SK-N-SH (cell line): ENCODE data around the gene TMEM94. TPM values are rescaled to one million over a fixed set of nuclear protein-coding genes. Genes with fewer than 3 reads are reported as not detected.

ENCODE experiments used
- CTCF ChIA-PET: fragments of 300-600, 350-600 bp; formaldehyde crosslinking; extraction: SDS; loops from one replicate; lab custom pipeline; 2021; lab: Yijun Ruan, JAX
- POLR2A ChIA-PET: fragments of 350-600 bp; sonication (Branson Sonifier 250); formaldehyde crosslinking; extraction: SDS; loops from one replicate; lab custom pipeline; 2020; ENCODE audit warnings: antibody characterized with exemption, inconsistent platforms; lab: Yijun Ruan, JAX
- DNase-seq: peaks from one replicate; pipeline ENCODE4 v3.0.0; 2012
- H2AFZ ChIP-seq: fragments of 200-600 bp; sonication (generic); 2 replicates; pipeline ENCODE4 v1.8.1; 2016; ENCODE audit warnings: antibody characterized with exemption, mild to moderate bottlenecking, low read depth
- H3F3A ChIP-seq: fragments of 200-600 bp; sonication (generic); replicated peaks from 2 replicates; pipeline ENCODE3; 2016; ENCODE audit warnings: antibody characterized with exemption, mild to moderate bottlenecking; ENCODE audit not compliant: insufficient read depth
- H3K27ac ChIP-seq, 2 experiments: fragments of 200-500 bp in 1 of 2; fragments of 200-600 bp in 1 of 2; sonication (Bioruptor generic) in 1 of 2; sonication (generic), shearing (Covaris generic) in 1 of 2; 2 replicates each; pipeline versions ENCODE4 v1.5.1 to v1.6.1; 2014 to 2016; ENCODE audit warnings: low read depth in 2 of 2, inconsistent platforms in 1 of 2, low read length in 1 of 2, mild to moderate bottlenecking in 1 of 2, mixed read lengths in 1 of 2
- H3K27me3 ChIP-seq: fragments of 200-600 bp; sonication (generic), shearing (Covaris generic); 2 replicates; pipeline ENCODE4 v1.6.1; 2016; ENCODE audit warnings: mixed run types; ENCODE audit not compliant: insufficient read depth
- H3K36me3 ChIP-seq, 2 experiments: fragments of 200-500 bp in 1 of 2; fragments of 200-600 bp in 1 of 2; sonication (Bioruptor generic) in 1 of 2; sonication (generic) in 1 of 2; replicated peaks in 1 of 2; 2 replicates each; pipeline versions ENCODE3 to v1.5.1; 2014 to 2016; ENCODE audit warnings: low read length in 1 of 2, mild to moderate bottlenecking in 1 of 2; ENCODE audit not compliant: insufficient read depth in 2 of 2, control insufficient read depth in 1 of 2
- H3K4me1 ChIP-seq, 2 experiments: fragments of 200-500 bp in 1 of 2; fragments of 200-600 bp in 1 of 2; sonication (Bioruptor generic) in 1 of 2; sonication (generic), shearing (Covaris generic) in 1 of 2; 2 replicates each; pipeline versions ENCODE4 v1.5.1 to v1.6.1; 2014 to 2016; ENCODE audit warnings: low read depth in 1 of 2, low read length in 1 of 2, mixed run types in 1 of 2; ENCODE audit not compliant: insufficient read depth in 2 of 2, control insufficient read depth in 1 of 2
- H3K4me2 ChIP-seq: fragments of 200-600 bp; sonication (generic), shearing (Covaris generic); 2 replicates; pipeline ENCODE4 v1.6.1; 2017; ENCODE audit warnings: mixed run types
- H3K4me3 ChIP-seq, 2 experiments: fragments of 200-500 bp in 1 of 2; fragments of 200-600 bp in 1 of 2; sonication (Bioruptor generic) in 1 of 2; sonication (generic), shearing (Covaris generic) in 1 of 2; 2 replicates each; pipeline versions ENCODE4 v1.5.1 to v1.8.1; 2014 to 2016; ENCODE audit warnings: low read depth in 2 of 2, inconsistent platforms in 1 of 2, low read length in 1 of 2, mild to moderate bottlenecking in 1 of 2, mixed read lengths in 1 of 2, moderate library complexity in 1 of 2
- H3K79me2 ChIP-seq: fragments of 200-600 bp; sonication (generic); 2 replicates; pipeline ENCODE4 v1.8.1; 2017; ENCODE audit warnings: mild to moderate bottlenecking; ENCODE audit not compliant: insufficient read depth
- H3K9ac ChIP-seq: fragments of 200-600 bp; sonication (generic); 2 replicates; pipeline ENCODE4 v1.6.1; 2017; ENCODE audit warnings: mixed run types
- H3K9me2 ChIP-seq: fragments of 200-600 bp; sonication (generic); 2 replicates; pipeline ENCODE4 v1.6.1; 2017; ENCODE audit warnings: mixed run types
- H3K9me3 ChIP-seq: fragments of 200-600 bp; sonication (generic); 2 replicates; pipeline ENCODE4 v1.6.1; 2017; ENCODE audit warnings: mixed run types, mild to moderate bottlenecking, moderate library complexity
- H4K20me1 ChIP-seq: fragments of 200-600 bp; sonication (generic); 2 replicates; pipeline ENCODE4 v1.6.1; 2017; ENCODE audit warnings: mild to moderate bottlenecking, mixed run types; ENCODE audit not compliant: insufficient read depth
- CHD2 ChIP-seq: fragments of 150-350 bp; IDR thresholded peaks from 2 replicates; pipeline ENCODE4 v1.6.1; 2018; ENCODE audit warnings: low read length; ENCODE audit not compliant: partially characterized antibody
- ELF1 ChIP-seq: IDR thresholded peaks from 2 replicates; pipeline ENCODE4 v1.4.0; 2012
- EP300 ChIP-seq, 2 experiments: IDR thresholded peaks; 2 replicates each; pipeline versions ENCODE4 v1.4.0 to v1.6.1; 2012; ENCODE audit warnings: borderline replicate concordance in 1 of 2, low read depth in 1 of 2, low read length in 1 of 2
- FOXJ3 ChIP-seq: sonication (generic); formaldehyde crosslinking; IDR thresholded peaks from 2 replicates; pipeline ENCODE4 v1.5.1; 2020; ENCODE audit warnings: mild to moderate bottlenecking, missing genetic modification reagents
- GABPA ChIP-seq: IDR thresholded peaks from 2 replicates; pipeline ENCODE4 v1.4.0; 2012; ENCODE audit warnings: low read depth, mild to moderate bottlenecking
- JUND ChIP-seq: IDR thresholded peaks from 2 replicates; pipeline ENCODE4 v1.4.0; 2012
- MAX ChIP-seq: IDR thresholded peaks from 2 replicates; pipeline ENCODE4 v1.4.0; 2012; ENCODE audit warnings: low read depth
- MXI1 ChIP-seq: IDR thresholded peaks from 2 replicates; pipeline ENCODE4 v1.6.1; 2012; ENCODE audit warnings: mild to moderate bottlenecking, low read depth, low read length, improper control_type of control experiment
- NFIC ChIP-seq: IDR thresholded peaks from 2 replicates; pipeline ENCODE4 v1.4.0; 2012; ENCODE audit warnings: borderline replicate concordance
- RCOR1 ChIP-seq: fragments of 150-350 bp; IDR thresholded peaks from 2 replicates; pipeline ENCODE4 v1.6.1; 2017; ENCODE audit warnings: antibody characterized with exemption, low read length
- REST ChIP-seq: IDR thresholded peaks from 2 replicates; pipeline ENCODE4 v1.6.1; 2012; ENCODE audit warnings: mild to moderate bottlenecking, low read depth, low read length, moderate library complexity
- SIN3A ChIP-seq: IDR thresholded peaks from 2 replicates; pipeline ENCODE4 v1.6.1; 2012; ENCODE audit warnings: low read depth, mild to moderate bottlenecking, low read length, moderate library complexity, borderline replicate concordance
- TAF1 ChIP-seq: IDR thresholded peaks from 2 replicates; pipeline ENCODE4 v1.6.1; 2012; ENCODE audit warnings: low read depth, mild to moderate bottlenecking, low read length, moderate library complexity, borderline replicate concordance
- TEAD4 ChIP-seq: IDR thresholded peaks from 2 replicates; pipeline ENCODE4 v1.4.0; 2012; ENCODE audit warnings: mild to moderate bottlenecking, borderline replicate concordance; ENCODE audit not compliant: insufficient read depth
- YY1 ChIP-seq: IDR thresholded peaks from 2 replicates; pipeline ENCODE4 v1.4.0; 2012; ENCODE audit warnings: low read depth, mild to moderate bottlenecking
- WGBS: methylation state at CpG from one replicate; pipeline ENCODE4 v1.1.6; 2017; ENCODE audit warnings: low lambda C conversion rate; 5-methylcytosine and 5-hydroxymethylcytosine counted together
- polyA plus RNA-seq, 3 experiments: library from polyadenylated mRNA; depleted of rRNA; stranded (reverse); fragments of >200 nt; gene quantifications; 2 replicates each; pipeline ENCODE4 v1.2.3, GENCODE V29; 2012
- TF ChIP-seq, protein P1 (sequence below): IDR thresholded peaks from 2 replicates; pipeline ENCODE4 v1.4.0; 2012; ENCODE audit warnings: low read depth, borderline replicate concordance
- TF ChIP-seq, protein P2 (sequence below): fragments of 150-350 bp; IDR thresholded peaks from 2 replicates; pipeline ENCODE4 v1.6.1; 2016; ENCODE audit warnings: mild to moderate bottlenecking, low read depth, low read length
- TF ChIP-seq, protein P3 (sequence below): fragments of 150-350 bp; IDR thresholded peaks from 2 replicates; pipeline ENCODE4 v1.6.1; 2017; ENCODE audit warnings: antibody characterized with exemption, low read length, low read depth, borderline replicate concordance

Gene TMEM94
- polyA plus RNA-seq, 1 of the 3 experiments (the other 2 are of a cell fraction), result 89.9 TPM

DNA sequence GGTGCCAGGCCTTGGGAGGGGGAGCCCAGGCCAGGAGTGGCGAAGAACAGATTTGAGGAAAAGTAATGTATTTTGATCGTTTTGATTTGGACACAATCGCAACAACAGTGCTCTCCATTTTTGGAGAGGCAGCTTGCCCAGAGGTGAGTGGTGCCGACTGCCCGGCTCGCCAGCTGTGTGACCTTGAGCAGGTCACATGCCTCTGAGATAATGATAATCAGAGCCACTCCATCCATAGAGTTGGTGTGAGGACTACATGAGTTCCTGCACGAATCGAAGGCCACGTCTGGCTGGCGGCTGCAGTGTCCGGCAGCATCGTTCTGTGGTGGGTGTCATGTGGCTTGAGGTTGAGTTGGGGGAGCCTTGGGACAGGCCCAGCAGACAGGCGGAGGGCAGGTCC is 89.7 kb downstream of the TMEM94 start:
- ChIA-PET CTCF (no interaction called here), POLR2A (no interaction called here)
- no peak overlapping the region for H3K4me2 ChIP-seq
- no peaks in the 10 kb centered on the region for H3K9me2 ChIP-seq
- peaks cover 0 to under 1% of the 10 kb centered on the region in 2 experiments; a peak in 1 of 4 replicates for H3K4me1 ChIP-seq
- H2AFZ ChIP-seq, result no peak overlapping the region
- H3K27ac ChIP-seq, result no peak overlapping the region
- 87% methylated on average over 13 of the region's 13 CpGs for WGBS
- H3F3A ChIP-seq, result no peaks in the 10 kb centered on the region
- H3K36me3 ChIP-seq, result no peaks in the 10 kb centered on the region
- no peak for DNase-seq
- TF ChIP-seq ELF1 (no peak), SIN3A (no peak), GABPA (no peak), YY1 (no peak), RCOR1 (no peak), NFIC (no peak), TEAD4 (no peak), FOXJ3 (CRISPR knock-in tag) (no peak), JUND (no peak), TAF1 (no peak), CHD2 (no peak), MXI1 (no peak)
- TF ChIP-seq, protein P1, sequence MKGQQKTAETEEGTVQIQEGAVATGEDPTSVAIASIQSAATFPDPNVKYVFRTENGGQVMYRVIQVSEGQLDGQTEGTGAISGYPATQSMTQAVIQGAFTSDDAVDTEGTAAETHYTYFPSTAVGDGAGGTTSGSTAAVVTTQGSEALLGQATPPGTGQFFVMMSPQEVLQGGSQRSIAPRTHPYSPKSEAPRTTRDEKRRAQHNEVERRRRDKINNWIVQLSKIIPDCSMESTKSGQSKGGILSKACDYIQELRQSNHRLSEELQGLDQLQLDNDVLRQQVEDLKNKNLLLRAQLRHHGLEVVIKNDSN, result no peak
- no peaks in the 10 kb centered on the region for H4K20me1 ChIP-seq
- H3K9me3 ChIP-seq, result no peaks in the 10 kb centered on the region
- no peak overlapping the region for H3K9ac ChIP-seq
- H3K4me3 ChIP-seq, result no peak overlapping the region
- H3K27me3 ChIP-seq, result no peaks in the 10 kb centered on the region
- no peaks in the 10 kb centered on the region for H3K79me2 ChIP-seq

DNA sequence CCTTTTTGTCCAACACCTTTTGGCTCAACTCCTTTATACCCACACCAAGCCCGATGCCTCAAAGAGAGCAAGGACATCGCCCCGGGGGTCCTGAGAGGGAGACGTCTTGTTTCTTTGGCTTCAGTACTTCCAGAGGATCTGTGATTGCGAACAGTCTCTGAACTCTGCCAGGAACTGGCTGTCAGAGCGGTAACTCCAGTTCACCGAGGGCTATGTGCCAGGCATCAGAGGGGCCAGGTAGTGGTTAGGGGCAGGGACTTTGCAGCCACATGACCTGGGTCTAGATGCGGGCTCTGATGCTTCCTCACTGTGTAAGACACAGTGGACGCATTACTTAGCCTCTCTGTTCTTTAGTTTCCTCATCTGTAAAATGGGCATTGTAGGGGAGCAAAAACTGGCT is 90.7 kb downstream of the TMEM94 start:
- CTCF ChIA-PET, result no interaction called here
- Histone ChIP-seq H3K9me3 (no peaks in the 10 kb centered on the region), H3K9me2 (no peaks in the 10 kb centered on the region)
- no peak for TF ChIP-seq REST
- TF ChIP-seq, protein P2, sequence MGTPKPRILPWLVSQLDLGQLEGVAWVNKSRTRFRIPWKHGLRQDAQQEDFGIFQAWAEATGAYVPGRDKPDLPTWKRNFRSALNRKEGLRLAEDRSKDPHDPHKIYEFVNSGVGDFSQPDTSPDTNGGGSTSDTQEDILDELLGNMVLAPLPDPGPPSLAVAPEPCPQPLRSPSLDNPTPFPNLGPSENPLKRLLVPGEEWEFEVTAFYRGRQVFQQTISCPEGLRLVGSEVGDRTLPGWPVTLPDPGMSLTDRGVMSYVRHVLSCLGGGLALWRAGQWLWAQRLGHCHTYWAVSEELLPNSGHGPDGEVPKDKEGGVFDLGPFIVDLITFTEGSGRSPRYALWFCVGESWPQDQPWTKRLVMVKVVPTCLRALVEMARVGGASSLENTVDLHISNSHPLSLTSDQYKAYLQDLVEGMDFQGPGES, result no peak
- TF ChIP-seq FOXJ3 (CRISPR knock-in tag), result no peak
- no peak for TF ChIP-seq EP300 (IDR thresholded peaks at IDR 0.05; ENCODE audit: borderline replicate concordance in 1 of 2, low read depth in 1 of 2, low read length in 1 of 2)
- TF ChIP-seq, protein P3, sequence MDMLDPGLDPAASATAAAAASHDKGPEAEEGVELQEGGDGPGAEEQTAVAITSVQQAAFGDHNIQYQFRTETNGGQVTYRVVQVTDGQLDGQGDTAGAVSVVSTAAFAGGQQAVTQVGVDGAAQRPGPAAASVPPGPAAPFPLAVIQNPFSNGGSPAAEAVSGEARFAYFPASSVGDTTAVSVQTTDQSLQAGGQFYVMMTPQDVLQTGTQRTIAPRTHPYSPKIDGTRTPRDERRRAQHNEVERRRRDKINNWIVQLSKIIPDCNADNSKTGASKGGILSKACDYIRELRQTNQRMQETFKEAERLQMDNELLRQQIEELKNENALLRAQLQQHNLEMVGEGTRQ, result no peak
- no peak for TF ChIP-seq TAF1
- no peak for TF ChIP-seq MAX
- no peak for TF ChIP-seq CHD2
- TF ChIP-seq, all 33 proteins: peak for 0
- Histone ChIP-seq H3K4me2 (no peak overlapping the region), H3K79me2 (no peaks in the 10 kb centered on the region), H3K4me3 (no peak overlapping the region), H3K4me1 (no peaks in the 10 kb centered on the region), H3K27ac (no peak overlapping the region), H3K9ac (no peak overlapping the region), H3F3A (no peaks in the 10 kb centered on the region), H2AFZ (no peak overlapping the region), H3K36me3 (no peaks in the 10 kb centered on the region), H4K20me1 (no peaks in the 10 kb centered on the region), H3K27me3 (no peaks in the 10 kb centered on the region)
- POLR2A ChIA-PET, result no interaction called here
- DNase-seq, result no peak
- WGBS, result 83% methylated on average over 9 of the region's 9 CpGs
